ENCODE measurements around the gene PPP1R14C.
A peak's percentile ranks its signal among the peaks of the same experiment; 100 is the strongest.

Gene PPP1R14C

DNA sequence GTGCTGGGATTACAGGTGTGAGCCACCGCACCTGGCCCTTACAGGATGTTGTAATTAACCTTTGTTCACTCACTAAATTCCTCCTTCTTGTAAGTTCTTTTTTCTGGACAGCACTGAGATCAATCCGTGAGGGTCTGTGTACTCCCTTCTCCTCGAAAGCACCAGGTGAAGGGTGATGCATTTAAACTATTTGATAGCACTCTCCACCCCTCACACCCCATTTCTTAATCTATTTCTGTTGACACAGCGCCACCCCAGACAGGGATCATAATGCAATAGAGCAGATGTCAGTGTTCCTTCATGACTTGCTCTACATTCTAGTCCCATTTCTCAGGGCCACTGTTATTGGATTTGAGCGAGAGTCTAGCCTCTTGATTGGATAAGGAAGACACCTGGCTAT lies 46.3 kb downstream of the PPP1R14C start:
- TF ChIP-seq TAF1 (IDR thresholded peaks at IDR 0.05; ENCODE audit: low read depth) (no peak), EGR1 (IDR thresholded peaks at IDR 0.05) (no peak), YY1 (IDR thresholded peaks at IDR 0.05; ENCODE audit: low read depth) (no peak), RAD21 (IDR thresholded peaks at IDR 0.05; ENCODE audit: low read depth) (peak; percentile 12; the same call in 1 of the 2 replicates)
- TF ChIP-seq, protein P1, sequence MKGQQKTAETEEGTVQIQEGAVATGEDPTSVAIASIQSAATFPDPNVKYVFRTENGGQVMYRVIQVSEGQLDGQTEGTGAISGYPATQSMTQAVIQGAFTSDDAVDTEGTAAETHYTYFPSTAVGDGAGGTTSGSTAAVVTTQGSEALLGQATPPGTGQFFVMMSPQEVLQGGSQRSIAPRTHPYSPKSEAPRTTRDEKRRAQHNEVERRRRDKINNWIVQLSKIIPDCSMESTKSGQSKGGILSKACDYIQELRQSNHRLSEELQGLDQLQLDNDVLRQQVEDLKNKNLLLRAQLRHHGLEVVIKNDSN (IDR thresholded peaks at IDR 0.05), result no peak
- TF ChIP-seq, protein P2, sequence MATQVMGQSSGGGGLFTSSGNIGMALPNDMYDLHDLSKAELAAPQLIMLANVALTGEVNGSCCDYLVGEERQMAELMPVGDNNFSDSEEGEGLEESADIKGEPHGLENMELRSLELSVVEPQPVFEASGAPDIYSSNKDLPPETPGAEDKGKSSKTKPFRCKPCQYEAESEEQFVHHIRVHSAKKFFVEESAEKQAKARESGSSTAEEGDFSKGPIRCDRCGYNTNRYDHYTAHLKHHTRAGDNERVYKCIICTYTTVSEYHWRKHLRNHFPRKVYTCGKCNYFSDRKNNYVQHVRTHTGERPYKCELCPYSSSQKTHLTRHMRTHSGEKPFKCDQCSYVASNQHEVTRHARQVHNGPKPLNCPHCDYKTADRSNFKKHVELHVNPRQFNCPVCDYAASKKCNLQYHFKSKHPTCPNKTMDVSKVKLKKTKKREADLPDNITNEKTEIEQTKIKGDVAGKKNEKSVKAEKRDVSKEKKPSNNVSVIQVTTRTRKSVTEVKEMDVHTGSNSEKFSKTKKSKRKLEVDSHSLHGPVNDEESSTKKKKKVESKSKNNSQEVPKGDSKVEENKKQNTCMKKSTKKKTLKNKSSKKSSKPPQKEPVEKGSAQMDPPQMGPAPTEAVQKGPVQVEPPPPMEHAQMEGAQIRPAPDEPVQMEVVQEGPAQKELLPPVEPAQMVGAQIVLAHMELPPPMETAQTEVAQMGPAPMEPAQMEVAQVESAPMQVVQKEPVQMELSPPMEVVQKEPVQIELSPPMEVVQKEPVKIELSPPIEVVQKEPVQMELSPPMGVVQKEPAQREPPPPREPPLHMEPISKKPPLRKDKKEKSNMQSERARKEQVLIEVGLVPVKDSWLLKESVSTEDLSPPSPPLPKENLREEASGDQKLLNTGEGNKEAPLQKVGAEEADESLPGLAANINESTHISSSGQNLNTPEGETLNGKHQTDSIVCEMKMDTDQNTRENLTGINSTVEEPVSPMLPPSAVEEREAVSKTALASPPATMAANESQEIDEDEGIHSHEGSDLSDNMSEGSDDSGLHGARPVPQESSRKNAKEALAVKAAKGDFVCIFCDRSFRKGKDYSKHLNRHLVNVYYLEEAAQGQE (IDR thresholded peaks at IDR 0.05; ENCODE audit: low read depth), result no peak

DNA sequence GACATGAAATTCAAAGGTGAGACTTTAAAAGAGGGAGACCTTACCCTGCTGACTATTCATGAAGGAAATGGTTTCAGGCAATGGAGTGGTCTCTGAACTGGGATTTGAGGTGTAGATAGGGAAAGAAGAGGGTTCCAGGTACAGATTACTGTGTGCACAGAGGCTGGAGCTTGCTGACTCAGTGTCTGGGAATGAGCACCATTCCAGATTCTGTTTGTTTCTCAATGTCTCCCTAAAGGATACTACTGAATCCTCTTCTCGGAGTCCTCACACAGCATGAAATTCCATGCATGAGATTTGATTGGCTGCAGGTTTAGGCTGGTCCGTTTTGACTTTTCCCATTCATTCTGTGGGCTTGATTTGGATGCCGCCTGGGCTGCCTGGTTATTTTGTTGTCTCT lies 49.0 kb downstream of the PPP1R14C start:
- no peak for TF ChIP-seq TAF1 (IDR thresholded peaks at IDR 0.05; ENCODE audit: low read depth)
- TF ChIP-seq TEAD4 (IDR thresholded peaks at IDR 0.05), result no peak
- no peak for TF ChIP-seq FOXM1 (IDR thresholded peaks at IDR 0.05; ENCODE audit: borderline replicate concordance, low read depth)
- TF ChIP-seq TCF12 (IDR thresholded peaks at IDR 0.05; ENCODE audit: low read depth), result no peak
- TF ChIP-seq CEBPB (IDR thresholded peaks at IDR 0.05), result no peak
- TF ChIP-seq, protein P2 (IDR thresholded peaks at IDR 0.05; ENCODE audit: low read depth), result no peak
- no peak for TF ChIP-seq CREB1 (IDR thresholded peaks at IDR 0.05; ENCODE audit: low read depth)
- TF ChIP-seq, protein P1 (IDR thresholded peaks at IDR 0.05), result no peak
- no peak for TF ChIP-seq ZBTB7A (IDR thresholded peaks at IDR 0.05; ENCODE audit: low read depth)
- no peak for TF ChIP-seq NFIC (IDR thresholded peaks at IDR 0.05)
- no peak for TF ChIP-seq EP300 (IDR thresholded peaks at IDR 0.05; ENCODE audit: borderline replicate concordance)
- no peak for TF ChIP-seq YY1 (IDR thresholded peaks at IDR 0.05; ENCODE audit: low read depth)
- TF ChIP-seq, protein P3, sequence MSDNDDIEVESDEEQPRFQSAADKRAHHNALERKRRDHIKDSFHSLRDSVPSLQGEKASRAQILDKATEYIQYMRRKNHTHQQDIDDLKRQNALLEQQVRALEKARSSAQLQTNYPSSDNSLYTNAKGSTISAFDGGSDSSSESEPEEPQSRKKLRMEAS (IDR thresholded peaks at IDR 0.05), result no peak
- no peak for TF ChIP-seq EGR1 (IDR thresholded peaks at IDR 0.05)
- no peak for TF ChIP-seq RAD21 (IDR thresholded peaks at IDR 0.05; ENCODE audit: low read depth)

DNA sequence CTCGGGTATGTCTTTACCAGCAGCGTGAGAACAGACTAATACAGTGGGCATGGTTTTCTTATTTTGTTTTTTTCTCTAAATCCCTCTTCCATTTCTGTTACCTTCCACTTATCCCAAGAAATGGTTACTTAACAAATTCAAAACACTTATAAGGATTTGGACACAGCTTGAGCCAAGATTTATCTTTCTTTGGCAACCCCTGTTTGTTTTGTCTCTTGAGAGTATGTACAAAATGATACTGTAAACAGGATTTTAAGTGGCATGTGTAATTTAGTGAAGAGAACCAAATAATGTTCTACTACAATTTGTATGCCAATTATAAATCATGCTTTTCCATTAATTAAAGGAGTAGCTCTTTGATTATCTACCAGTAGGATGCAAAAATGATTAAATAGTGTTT lies 51.4 kb downstream of the PPP1R14C start:
- no peak for TF ChIP-seq YY1 (IDR thresholded peaks at IDR 0.05; ENCODE audit: low read depth)
- TF ChIP-seq, protein P2 (IDR thresholded peaks at IDR 0.05; ENCODE audit: low read depth), result no peak
- TF ChIP-seq TEAD4 (IDR thresholded peaks at IDR 0.05), result no peak
- TF ChIP-seq, protein P1 (IDR thresholded peaks at IDR 0.05), result no peak
- TF ChIP-seq ZBTB7A (IDR thresholded peaks at IDR 0.05; ENCODE audit: low read depth), result no peak
- no peak for TF ChIP-seq CREB1 (IDR thresholded peaks at IDR 0.05; ENCODE audit: low read depth)
- no peak for TF ChIP-seq RAD21 (IDR thresholded peaks at IDR 0.05; ENCODE audit: low read depth)
- no peak for TF ChIP-seq TCF12 (IDR thresholded peaks at IDR 0.05; ENCODE audit: low read depth)
- no peak for TF ChIP-seq TAF1 (IDR thresholded peaks at IDR 0.05; ENCODE audit: low read depth)
- no peak for TF ChIP-seq EP300 (IDR thresholded peaks at IDR 0.05; ENCODE audit: borderline replicate concordance)
- no peak for TF ChIP-seq NFIC (IDR thresholded peaks at IDR 0.05)

DNA sequence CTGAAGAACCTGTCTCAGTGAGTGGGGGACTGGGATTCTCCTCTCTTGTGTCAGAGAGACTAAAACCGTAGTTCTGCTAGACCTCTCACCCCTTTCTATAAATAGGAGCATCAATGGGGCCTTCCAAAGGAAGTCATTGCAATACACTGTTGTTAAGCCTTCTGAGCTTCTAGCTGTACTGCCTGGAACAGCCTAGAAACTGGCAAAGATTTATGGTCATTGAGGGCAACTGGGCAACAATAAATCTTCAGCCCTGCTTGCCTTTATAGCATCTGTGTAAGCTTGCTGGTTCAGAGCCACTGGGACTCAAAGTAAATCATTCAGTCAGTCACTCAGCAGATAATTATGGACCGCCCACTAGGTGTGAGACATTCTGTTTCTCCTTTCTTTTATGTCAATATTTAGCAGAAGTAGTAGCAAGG lies 53.2 kb downstream of the PPP1R14C start:
- TF ChIP-seq ZBTB7A (IDR thresholded peaks at IDR 0.05; ENCODE audit: low read depth) (no peak), YY1 (IDR thresholded peaks at IDR 0.05; ENCODE audit: low read depth) (no peak), RAD21 (IDR thresholded peaks at IDR 0.05; ENCODE audit: low read depth) (no peak)
- TF ChIP-seq, protein P1 (IDR thresholded peaks at IDR 0.05), result no peak

Data from Ishikawa (cell line).